Thyroid gland (tissue), 4 donors: ENCODE data around the gene USP48. TPM values are rescaled to one million over a fixed set of nuclear protein-coding genes. Genes with fewer than 3 reads are reported as not detected.

Experiments
- DNase-seq, 2 donors: peaks; one replicate each; pipeline ENCODE4 v3.0.0-alpha.2; 2019
- H3K27ac ChIP-seq, 3 donors: fragments of 200-600 bp; sonication (generic); 1 replicate in 2 of 3; 2 replicates in 1 of 3; pipeline ENCODE4 v1.5.1; 2016 to 2019; ENCODE audit warnings: mild to moderate bottlenecking in 1 of 3, moderate library complexity in 1 of 3
- H3K27me3 ChIP-seq: fragments of 200-600 bp; sonication (generic); one replicate; pipeline ENCODE4 v1.5.1; 2019
- H3K36me3 ChIP-seq, 2 donors: fragments of 200-600 bp; sonication (generic); one replicate each; pipeline ENCODE4 v1.5.1; 2016 to 2019
- H3K4me1 ChIP-seq, 2 donors: fragments of 200-600 bp; sonication (generic); one replicate each; pipeline ENCODE4 v1.5.1; 2017 to 2019
- H3K4me3 ChIP-seq, 3 donors: fragments of 200-600 bp; sonication (generic); replicated peaks in 1 of 3; 1 replicate in 2 of 3; 2 replicates in 1 of 3; pipeline ENCODE4 v1.5.1; 2016; ENCODE audit warnings: mild to moderate bottlenecking in 1 of 3
- H3K9me3 ChIP-seq: fragments of 200-600 bp; sonication (generic); one replicate; pipeline ENCODE4 v1.5.1; 2017
- POLR2A ChIP-seq, 2 donors: fragments of 450-650 bp; IDR thresholded peaks; one replicate each; pipeline ENCODE4 v1.6.1; 2017; ENCODE audit warnings: antibody characterized with exemption in 2 of 2, mild to moderate bottlenecking in 2 of 2, moderate library complexity in 1 of 2
- WGBS, 2 donors: methylation state at CpG; one replicate each; pipeline ENCODE4 v1.1.5; 2017; 5-methylcytosine and 5-hydroxymethylcytosine counted together
- intact Hi-C: fragments of 100-400 bp; cut with DNase I; formaldehyde crosslinking; loops from one replicate; pipeline ENCODE4 v1.15.1; 2023
- total RNA-seq, 4 donors: library from RNA; depleted of rRNA; stranded (reverse); fragments of >200 nt; gene quantifications; one replicate each; pipeline ENCODE4 v1.2.3, GENCODE V29; 2016
- TF ChIP-seq, protein P1 (sequence below), 6 experiments: fragments of 200-600 bp in 3 of 6; fragments of 450-650 bp in 3 of 6; sonication (generic) in 3 of 6; IDR thresholded peaks; one replicate each; pipeline ENCODE4 v1.5.1; 2016 to 2019; ENCODE audit warnings: antibody characterized with exemption in 6 of 6, mild to moderate bottlenecking in 2 of 6, inconsistent platforms in 1 of 6, moderate library complexity in 1 of 6

Gene USP48
- total RNA-seq, 4 donors from 2014 or later, result 77.4 to 113 (median 88.5) TPM

DNA sequence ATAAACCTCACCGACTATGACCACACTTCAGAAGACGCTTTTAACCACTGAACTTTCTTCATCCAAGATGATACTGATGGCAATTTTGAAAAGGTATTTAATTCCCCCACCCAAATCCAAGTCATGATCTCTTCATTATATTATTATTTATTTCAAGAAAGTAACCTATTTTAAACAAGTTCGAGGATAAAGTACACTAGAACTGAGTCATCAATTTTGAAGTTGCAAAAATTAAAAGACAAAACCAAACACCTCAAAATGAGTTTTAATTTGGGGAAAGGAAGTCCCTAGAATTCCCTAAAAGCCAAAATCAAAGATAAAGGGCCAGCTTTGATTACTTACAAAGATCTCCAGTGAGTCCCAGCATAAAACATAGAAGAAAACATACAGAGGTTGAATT is 58.4 kb downstream of the USP48 start:
- intact Hi-C loops, result no loop called here
- WGBS, 2 donors, result 98% methylated on average over 3 of the region's 3 CpGs
- H3K36me3 ChIP-seq, result peaks cover 0 to 16% of the 10 kb centered on the region in 2 donors

DNA sequence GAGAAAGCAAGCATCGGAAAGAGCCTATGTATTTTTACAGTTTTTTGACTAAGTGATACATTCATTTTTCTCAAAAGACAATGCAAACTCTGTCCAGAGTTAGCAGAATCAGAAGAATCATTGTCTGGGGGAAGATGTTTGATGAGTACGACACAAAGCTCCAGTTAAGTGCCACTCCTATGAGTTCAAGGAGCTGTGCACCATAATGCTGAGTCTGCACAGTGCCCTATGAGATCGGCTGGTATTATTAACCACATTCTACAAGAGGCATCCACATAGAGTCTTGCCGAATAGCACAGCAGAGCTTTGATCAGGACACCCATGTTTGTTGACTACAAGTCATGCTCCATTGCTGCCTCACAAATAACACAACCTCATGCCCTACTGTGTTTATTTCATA is 58.9 kb downstream of the USP48 start:
- 63 to 69% methylated on average over 4 of the region's 4 CpGs for WGBS, 2 donors
- intact Hi-C loops, result no loop called here
- Histone ChIP-seq H3K9me3 (no peaks in the 10 kb centered on the region), H3K4me1 (peaks cover 3 to 9% of the 10 kb centered on the region in 2 donors), H3K27ac (no peak overlapping the region), H3K36me3 (peaks cover 0 to 18% of the 10 kb centered on the region in 2 donors), H3K4me3 (no peak overlapping the region), H3K27me3 (no peaks in the 10 kb centered on the region)
- TF ChIP-seq POLR2A (IDR thresholded peaks at IDR 0.05), result no peak
- TF ChIP-seq, protein P1, sequence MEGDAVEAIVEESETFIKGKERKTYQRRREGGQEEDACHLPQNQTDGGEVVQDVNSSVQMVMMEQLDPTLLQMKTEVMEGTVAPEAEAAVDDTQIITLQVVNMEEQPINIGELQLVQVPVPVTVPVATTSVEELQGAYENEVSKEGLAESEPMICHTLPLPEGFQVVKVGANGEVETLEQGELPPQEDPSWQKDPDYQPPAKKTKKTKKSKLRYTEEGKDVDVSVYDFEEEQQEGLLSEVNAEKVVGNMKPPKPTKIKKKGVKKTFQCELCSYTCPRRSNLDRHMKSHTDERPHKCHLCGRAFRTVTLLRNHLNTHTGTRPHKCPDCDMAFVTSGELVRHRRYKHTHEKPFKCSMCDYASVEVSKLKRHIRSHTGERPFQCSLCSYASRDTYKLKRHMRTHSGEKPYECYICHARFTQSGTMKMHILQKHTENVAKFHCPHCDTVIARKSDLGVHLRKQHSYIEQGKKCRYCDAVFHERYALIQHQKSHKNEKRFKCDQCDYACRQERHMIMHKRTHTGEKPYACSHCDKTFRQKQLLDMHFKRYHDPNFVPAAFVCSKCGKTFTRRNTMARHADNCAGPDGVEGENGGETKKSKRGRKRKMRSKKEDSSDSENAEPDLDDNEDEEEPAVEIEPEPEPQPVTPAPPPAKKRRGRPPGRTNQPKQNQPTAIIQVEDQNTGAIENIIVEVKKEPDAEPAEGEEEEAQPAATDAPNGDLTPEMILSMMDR (IDR thresholded peaks at IDR 0.05), result no peak
- no peak for DNase-seq

More for the DNA sequence above, 58.4 kb downstream of the USP48 start:
- Histone ChIP-seq H3K4me3 (no peak overlapping the region), H3K27ac (no peak overlapping the region), H3K9me3 (no peaks in the 10 kb centered on the region), H3K27me3 (no peaks in the 10 kb centered on the region), H3K4me1 (peaks cover 3 to 9% of the 10 kb centered on the region in 2 donors)
- DNase-seq, result no peak
- TF ChIP-seq, protein P1 (IDR thresholded peaks at IDR 0.05), result no peak
- TF ChIP-seq POLR2A (IDR thresholded peaks at IDR 0.05), result no peak

DNA sequence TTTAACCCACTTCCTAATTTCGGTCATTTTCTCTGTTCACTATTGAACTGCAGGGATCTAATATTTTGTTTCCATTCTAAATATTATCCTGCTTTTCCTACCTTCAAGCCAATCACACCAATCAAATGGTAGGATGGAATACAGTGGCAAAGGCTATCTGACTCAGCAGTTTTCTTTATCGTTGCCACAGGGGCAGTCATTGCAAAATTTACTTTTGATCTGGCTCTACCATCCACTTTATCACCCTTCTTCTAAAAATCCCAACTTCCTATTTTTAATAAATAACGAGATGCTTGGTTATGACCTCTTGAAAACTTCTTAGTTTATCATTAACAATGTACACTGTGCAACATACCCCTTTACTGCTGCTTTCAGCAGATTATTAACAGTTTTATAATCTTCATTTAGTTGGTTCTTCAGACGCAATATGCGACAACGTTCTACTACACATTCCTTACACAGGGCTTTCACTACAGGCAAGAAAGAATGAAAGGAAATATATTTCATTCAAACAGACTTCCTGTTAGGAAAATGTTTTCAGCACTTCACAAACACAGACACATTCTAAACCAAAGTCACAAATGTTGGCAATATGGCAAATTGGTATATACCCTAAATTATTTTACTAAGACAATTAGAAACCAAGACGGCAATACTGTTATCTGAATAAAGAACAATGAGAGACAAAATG is 61.5 kb downstream of the USP48 start:
- Histone ChIP-seq H3K4me1 (peaks cover 3 to 9% of the 10 kb centered on the region in 2 donors), H3K9me3 (no peaks in the 10 kb centered on the region), H3K27me3 (no peaks in the 10 kb centered on the region), H3K4me3 (no peak overlapping the region), H3K36me3 (peaks cover 0 to 33% of the 10 kb centered on the region in 2 donors), H3K27ac (no peak overlapping the region)
- WGBS, 2 donors, result 82 to 84% methylated on average over 7 of the region's 7 CpGs
- no peak for DNase-seq
- intact Hi-C loops, result no loop called here
- TF ChIP-seq POLR2A (IDR thresholded peaks at IDR 0.05), result no peak
- TF ChIP-seq, protein P1 (IDR thresholded peaks at IDR 0.05), result no peak

DNA sequence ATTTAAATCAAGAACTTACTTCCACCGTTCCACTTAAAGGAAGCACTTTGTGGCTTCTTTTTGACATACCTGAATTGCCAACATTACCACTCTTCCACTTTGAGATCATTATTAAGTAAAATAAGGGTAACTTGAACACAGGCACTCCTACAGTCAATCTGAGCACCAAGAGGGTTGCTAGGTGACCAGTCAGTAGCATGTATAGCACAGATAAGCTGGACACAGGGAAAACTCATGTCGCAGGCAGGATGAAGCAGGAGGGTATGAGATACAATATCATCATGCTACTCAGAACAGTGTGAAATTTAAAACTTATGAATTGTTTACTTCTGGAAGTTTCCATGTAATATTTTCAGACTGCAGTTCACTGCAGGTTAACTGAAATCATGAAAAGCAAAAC is 66.8 kb downstream of the USP48 start:
- no peak overlapping the region for H3K4me3 ChIP-seq
- 83 to 90% methylated on average over 2 of the region's 2 CpGs for WGBS, 2 donors
- H3K9me3 ChIP-seq, result no peaks in the 10 kb centered on the region
- peaks cover 0 to 3% of the 10 kb centered on the region in 2 donors for H3K4me1 ChIP-seq
- no peak for DNase-seq
- intact Hi-C loops, result no loop called here
- no peak overlapping the region for H3K27ac ChIP-seq
- TF ChIP-seq, protein P1 (IDR thresholded peaks at IDR 0.05), result no peak
- TF ChIP-seq POLR2A (IDR thresholded peaks at IDR 0.05), result no peak
- H3K36me3 ChIP-seq, result peaks cover 11 to 51% of the 10 kb centered on the region in 2 donors
- H3K27me3 ChIP-seq, result no peaks in the 10 kb centered on the region

DNA sequence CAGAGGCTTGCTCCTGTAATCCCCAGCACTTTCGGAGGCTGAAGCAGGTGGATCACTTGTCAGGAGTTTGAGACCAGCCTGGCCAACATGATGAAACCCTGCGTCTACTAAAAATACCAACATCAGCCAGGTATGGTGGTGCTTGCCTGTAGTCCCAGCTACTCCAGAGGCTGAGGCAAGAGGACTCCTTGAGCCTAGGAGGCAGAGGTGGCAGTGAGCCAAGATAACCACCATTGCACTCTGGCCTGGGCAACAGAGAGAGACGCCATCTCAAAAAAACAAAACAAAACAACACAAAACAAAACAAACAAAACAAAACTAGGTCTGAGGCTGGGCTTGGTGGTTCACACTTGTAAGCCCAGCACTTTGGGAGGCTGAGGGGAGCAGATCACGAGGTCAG is 75.1 kb downstream of the USP48 start:
- Histone ChIP-seq H3K27ac (no peak overlapping the region), H3K4me3 (no peak overlapping the region), H3K27me3 (no peaks in the 10 kb centered on the region), H3K36me3 (peaks cover 11 to 12% of the 10 kb centered on the region in 2 donors), H3K4me1 (no peaks in the 10 kb centered on the region), H3K9me3 (no peaks in the 10 kb centered on the region)
- intact Hi-C loops, result no loop called here
- TF ChIP-seq, protein P1 (IDR thresholded peaks at IDR 0.05), result no peak
- TF ChIP-seq POLR2A (IDR thresholded peaks at IDR 0.05), result no peak
- WGBS, 2 donors, result 89 to 96% methylated on average over 4 of the region's 4 CpGs
- DNase-seq, result no peak
